ENCODE results near the gene ADIPOQ.
A peak's percentile ranks its signal among the peaks of the same experiment; 100 is the strongest.

The ADIPOQ gene

GRCh38 chr3:186896875-186897274 lies 54.4 kb downstream of the ADIPOQ start:
- H3K4me1 ChIP-seq (ENCODE audit: control insufficient read depth, insufficient read depth, low read length) = no peaks in the 10 kb centered on the region
- no peaks in the 10 kb centered on the region for H3K36me3 ChIP-seq (ENCODE audit: control insufficient read depth in 2 of 2, insufficient read depth in 1 of 2, low read length in 2 of 2)
- ChIA-PET POLR2A (no interaction called here), CTCF (no interaction called here)
- H3K9me3 ChIP-seq (ENCODE audit: control insufficient read depth, insufficient read depth, low read depth, low read length) = no peaks in the 10 kb centered on the region
- H3K4me3 ChIP-seq (ENCODE audit: low read depth, low read length) = no peak overlapping the region
- no peak overlapping the region for H3K27ac ChIP-seq (ENCODE audit: extremely low read depth, low read depth, low read length)
- TF ChIP-seq, protein P1, sequence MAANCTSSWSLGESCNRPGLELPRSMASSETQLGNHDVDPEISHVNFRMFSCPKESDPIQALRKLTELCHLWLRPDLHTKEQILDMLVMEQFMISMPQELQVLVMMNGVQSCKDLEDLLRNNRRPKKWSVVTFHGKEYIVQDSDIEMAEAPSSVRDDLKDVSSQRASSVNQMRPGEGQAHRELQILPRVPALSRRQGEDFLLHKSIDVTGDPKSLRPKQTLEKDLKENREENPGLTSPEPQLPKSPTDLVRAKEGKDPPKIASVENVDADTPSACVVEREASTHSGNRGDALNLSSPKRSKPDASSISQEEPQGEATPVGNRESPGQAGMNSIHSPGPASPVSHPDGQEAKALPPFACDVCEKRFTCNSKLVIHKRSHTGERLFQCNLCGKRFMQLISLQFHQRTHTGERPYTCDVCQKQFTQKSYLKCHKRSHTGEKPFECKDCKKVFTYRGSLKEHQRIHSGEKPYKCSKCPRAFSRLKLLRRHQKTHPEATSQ (tag by site-specific recombination; IDR thresholded peaks at IDR 0.05) = no peak
- TF ChIP-seq ZNF266 (tag by site-specific recombination; IDR thresholded peaks at IDR 0.05; ENCODE audit: low read depth) (no peak), ZNF837 (tag by site-specific recombination; IDR thresholded peaks at IDR 0.05) (no peak), MYNN (tag by site-specific recombination; IDR thresholded peaks at IDR 0.05; ENCODE audit: borderline replicate concordance) (no peak), ZNF785 (tag by site-specific recombination; IDR thresholded peaks at IDR 0.05) (no peak), ZBTB1 (tag by site-specific recombination; IDR thresholded peaks at IDR 0.05) (no peak), RBAK (tag by site-specific recombination; IDR thresholded peaks at IDR 0.05) (no peak), KLF16 (tag by site-specific recombination; IDR thresholded peaks at IDR 0.05) (no peak), SCRT1 (tag by site-specific recombination; IDR thresholded peaks at IDR 0.05; ENCODE audit: borderline replicate concordance) (no peak)
- TF ChIP-seq, protein P2, sequence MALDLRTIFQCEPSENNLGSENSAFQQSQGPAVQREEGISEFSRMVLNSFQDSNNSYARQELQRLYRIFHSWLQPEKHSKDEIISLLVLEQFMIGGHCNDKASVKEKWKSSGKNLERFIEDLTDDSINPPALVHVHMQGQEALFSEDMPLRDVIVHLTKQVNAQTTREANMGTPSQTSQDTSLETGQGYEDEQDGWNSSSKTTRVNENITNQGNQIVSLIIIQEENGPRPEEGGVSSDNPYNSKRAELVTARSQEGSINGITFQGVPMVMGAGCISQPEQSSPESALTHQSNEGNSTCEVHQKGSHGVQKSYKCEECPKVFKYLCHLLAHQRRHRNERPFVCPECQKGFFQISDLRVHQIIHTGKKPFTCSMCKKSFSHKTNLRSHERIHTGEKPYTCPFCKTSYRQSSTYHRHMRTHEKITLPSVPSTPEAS (tag by site-specific recombination; IDR thresholded peaks at IDR 0.05) = no peak
- TF ChIP-seq, protein P3, sequence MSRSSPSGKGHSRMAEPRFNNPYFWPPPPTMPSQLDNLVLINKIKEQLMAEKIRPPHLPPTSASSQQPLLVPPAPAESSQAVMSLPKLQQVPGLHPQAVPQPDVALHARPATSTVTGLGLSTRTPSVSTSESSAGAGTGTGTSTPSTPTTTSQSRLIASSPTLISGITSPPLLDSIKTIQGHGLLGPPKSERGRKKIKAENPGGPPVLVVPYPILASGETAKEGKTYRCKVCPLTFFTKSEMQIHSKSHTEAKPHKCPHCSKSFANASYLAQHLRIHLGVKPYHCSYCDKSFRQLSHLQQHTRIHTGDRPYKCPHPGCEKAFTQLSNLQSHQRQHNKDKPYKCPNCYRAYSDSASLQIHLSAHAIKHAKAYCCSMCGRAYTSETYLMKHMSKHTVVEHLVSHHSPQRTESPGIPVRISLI (tag by site-specific recombination; IDR thresholded peaks at IDR 0.05) = no peak

- ChIA-PET CTCF (no interaction called here), POLR2A (no interaction called here)
- H3K36me3 ChIP-seq (ENCODE audit: control insufficient read depth in 2 of 2, insufficient read depth in 1 of 2, low read length in 2 of 2) = no peaks in the 10 kb centered on the region
- H3K9me3 ChIP-seq (ENCODE audit: control insufficient read depth, insufficient read depth, low read depth, low read length) = no peaks in the 10 kb centered on the region
- no peak overlapping the region for H3K27ac ChIP-seq (ENCODE audit: extremely low read depth, low read depth, low read length)
- no peaks in the 10 kb centered on the region for H3K4me1 ChIP-seq (ENCODE audit: control insufficient read depth, insufficient read depth, low read length)
- TF ChIP-seq, protein P4, sequence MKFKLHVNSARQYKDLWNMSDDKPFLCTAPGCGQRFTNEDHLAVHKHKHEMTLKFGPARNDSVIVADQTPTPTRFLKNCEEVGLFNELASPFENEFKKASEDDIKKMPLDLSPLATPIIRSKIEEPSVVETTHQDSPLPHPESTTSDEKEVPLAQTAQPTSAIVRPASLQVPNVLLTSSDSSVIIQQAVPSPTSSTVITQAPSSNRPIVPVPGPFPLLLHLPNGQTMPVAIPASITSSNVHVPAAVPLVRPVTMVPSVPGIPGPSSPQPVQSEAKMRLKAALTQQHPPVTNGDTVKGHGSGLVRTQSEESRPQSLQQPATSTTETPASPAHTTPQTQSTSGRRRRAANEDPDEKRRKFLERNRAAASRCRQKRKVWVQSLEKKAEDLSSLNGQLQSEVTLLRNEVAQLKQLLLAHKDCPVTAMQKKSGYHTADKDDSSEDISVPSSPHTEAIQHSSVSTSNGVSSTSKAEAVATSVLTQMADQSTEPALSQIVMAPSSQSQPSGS (tag by site-specific recombination; IDR thresholded peaks at IDR 0.05; ENCODE audit: low read depth) = 0 out of 2 replicates have a peak, but pooled peaks have one; percentile 14
- TF ChIP-seq ZNF843 (tag by site-specific recombination; IDR thresholded peaks at IDR 0.05) (no peak), ZBTB1 (tag by site-specific recombination; IDR thresholded peaks at IDR 0.05) (no peak)
- no peak overlapping the region for H3K4me3 ChIP-seq (ENCODE audit: low read depth, low read length)
Measured at GRCh38 chr3:186901135-186901734, 58.7 kb downstream of the ADIPOQ start.

DNA sequence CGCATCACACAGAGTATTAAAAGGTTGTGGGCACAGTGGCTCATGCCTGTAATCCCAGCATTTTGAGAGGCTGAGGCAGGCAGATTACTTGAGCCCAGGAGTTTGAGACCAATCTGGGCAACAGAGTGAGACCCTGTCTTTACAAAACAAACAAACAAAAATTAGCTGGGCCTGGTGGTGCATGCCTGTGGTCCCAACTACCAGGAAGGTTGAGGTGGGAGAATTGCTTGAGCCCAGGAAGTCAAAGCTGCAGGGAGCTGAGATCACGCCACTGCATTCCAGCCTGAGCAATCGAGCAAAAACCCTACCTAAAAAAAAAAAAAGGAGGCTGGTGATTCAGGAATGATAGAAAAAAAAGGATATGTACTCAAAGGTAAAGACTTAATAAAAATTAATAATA lies 59.6 kb downstream of the ADIPOQ start:
- no peaks in the 10 kb centered on the region for H3K4me1 ChIP-seq (ENCODE audit: control insufficient read depth, insufficient read depth, low read length)
- no peak overlapping the region for H3K4me3 ChIP-seq (ENCODE audit: low read depth, low read length)
- no peaks in the 10 kb centered on the region for H3K9me3 ChIP-seq (ENCODE audit: control insufficient read depth, insufficient read depth, low read depth, low read length)
- no peaks in the 10 kb centered on the region for H3K36me3 ChIP-seq (ENCODE audit: control insufficient read depth in 2 of 2, insufficient read depth in 1 of 2, low read length in 2 of 2)
- H3K27ac ChIP-seq (ENCODE audit: extremely low read depth, low read depth, low read length) = no peak overlapping the region
- ChIA-PET POLR2A (no interaction called here), CTCF (no interaction called here)
- TF ChIP-seq ZNF518A (tag by site-specific recombination; conservative IDR thresholded peaks at IDR 0.05; ENCODE audit: low read depth) = no peak
- TF ChIP-seq ZNF76 (tag by site-specific recombination; IDR thresholded peaks at IDR 0.05; ENCODE audit: borderline replicate concordance, low read depth) = no peak
- no peak for TF ChIP-seq CTCF (tag by site-specific recombination; IDR thresholded peaks at IDR 0.05)
- no peak for TF ChIP-seq ZNF146 (tag by site-specific recombination; IDR thresholded peaks at IDR 0.05)

All from HEK293 (cell line).